Left hindlimb (tissue), 1 donor: ENCODE measurements around the gene ASPHD1.
"Not testable (repeated sequence)": the region's sequence is repeated elsewhere in the genome, so short reads cannot be mapped to it uniquely, and the experiment has no call there.

Experiments used
- DNase-seq: peaks from one replicate; pipeline ENCODE4 v3.0.0-alpha.2; 2018

ASPHD1 gene

GRCh38 chr16:29909851-29910250 lies 9.6 kb downstream of the ASPHD1 start:
- not testable (repeated sequence) for DNase-seq

- no peak for DNase-seq
Observed at GRCh38 chr16:29910819-29911675, 10.8 kb downstream of the ASPHD1 start.

- DNase-seq, result no peak
Observed at GRCh38 chr16:29911676-29912010, 11.4 kb downstream of the ASPHD1 start.

- DNase-seq, result no peak
Observed at GRCh38 chr16:29912087-29912486, 11.8 kb downstream of the ASPHD1 start.

GRCh38 chr16:29913514-29913913 lies 13.2 kb downstream of the ASPHD1 start:
- DNase-seq, result no peak

GRCh38 chr16:29915590-29916247 lies 15.4 kb downstream of the ASPHD1 start:
- DNase-seq, result no peak

- no peak for DNase-seq
Observed at GRCh38 chr16:29916979-29917378, 16.7 kb downstream of the ASPHD1 start.

- no peak for DNase-seq
Observed at GRCh38 chr16:29920288-29921033, 20.2 kb downstream of the ASPHD1 start.

- no peak for DNase-seq
Observed at GRCh38 chr16:29921034-29921385, 20.7 kb downstream of the ASPHD1 start.

- DNase-seq, result no peak
Observed at GRCh38 chr16:29922326-29922725, 22.0 kb downstream of the ASPHD1 start.

- DNase-seq, result no peak
Observed at GRCh38 chr16:29922986-29923501, 22.8 kb downstream of the ASPHD1 start.

- DNase-seq, result no peak
Observed at GRCh38 chr16:29925105-29925756, 24.9 kb downstream of the ASPHD1 start.

GRCh38 chr16:29925781-29926710 lies 25.8 kb downstream of the ASPHD1 start, which contains the start of gene KCTD13:
Gene KCTD13, minus strand, starts transcription at chr16:29926226. Its CDS starts 193 bp downstream, at chr16:29926033.
- DNase-seq, result peak; percentile 94

GRCh38 chr16:29926711-29927052 lies 26.4 kb downstream of the ASPHD1 start:
- DNase-seq, result no peak

- no peak for DNase-seq
Observed at GRCh38 chr16:29927070-29927905, 27.0 kb downstream of the ASPHD1 start.

GRCh38 chr16:29931750-29932149 lies 31.5 kb downstream of the ASPHD1 start:
- not testable (repeated sequence) for DNase-seq

- DNase-seq, result no peak
Observed at GRCh38 chr16:29940656-29941055, 40.4 kb downstream of the ASPHD1 start.

GRCh38 chr16:29943846-29944799 lies 43.8 kb downstream of the ASPHD1 start:
- DNase-seq, result peak; percentile 72

GRCh38 chr16:29947897-29948296 lies 47.6 kb downstream of the ASPHD1 start:
- DNase-seq, result no peak
